ENCODE measurements around the gene TMEM200A.

GRCh38 chr6:130460934-130461333, 95.1 kb downstream of the TMEM200A start:
- no peak for TF ChIP-seq POLR2A (IDR thresholded peaks at IDR 0.05)
- no peak for TF ChIP-seq CTCF (IDR thresholded peaks at IDR 0.05)

Data from testis (tissue), 2 donors.